SU-DHL-6 (cell line): ENCODE data around the gene NKAIN1.

Experiments used
- H2AFZ ChIP-seq: fragments of 200-600 bp; sonication (generic); 2 replicates; pipeline ENCODE4 v1.6.1; 2014; ENCODE audit warnings: low read depth, mild to moderate bottlenecking, moderate library complexity, mixed read lengths, antibody characterized with exemption, low read length; ENCODE audit not compliant: severe bottlenecking
- H3F3A ChIP-seq: fragments of 200-600 bp; shearing (Covaris generic); 2 replicates; pipeline ENCODE4 v1.6.0; 2016; ENCODE audit warnings: antibody characterized with exemption, mild to moderate bottlenecking; ENCODE audit not compliant: insufficient read depth
- H3K27ac ChIP-seq: fragments of 200-600 bp; sonication (generic); 2 replicates; pipeline ENCODE4 v1.5.1; 2016; ENCODE audit warnings: low read depth, mild to moderate bottlenecking, low read length, moderate library complexity, mixed read lengths
- H3K27me3 ChIP-seq: fragments of 200-600 bp; sonication (generic), shearing (Covaris generic); 2 replicates; pipeline ENCODE4 v1.6.0; 2014; ENCODE audit warnings: mild to moderate bottlenecking, low read length
- H3K36me3 ChIP-seq: fragments of 200-600 bp; sonication (generic); 2 replicates; pipeline ENCODE4 v1.6.1; 2014; ENCODE audit warnings: mild to moderate bottlenecking, low read length, mixed read lengths
- H3K4me2 ChIP-seq: fragments of 300-600, 200-600 bp; shearing (Covaris generic), sonication (generic); 2 replicates; pipeline ENCODE4 v1.6.0; 2014; ENCODE audit warnings: low read length, low read depth, mild to moderate bottlenecking; ENCODE audit not compliant: poor library complexity, severe bottlenecking
- H3K4me3 ChIP-seq: fragments of 200-600 bp; sonication (generic); 2 replicates; pipeline ENCODE4 v1.5.1; 2014; ENCODE audit warnings: antibody characterized with exemption, low read length, mild to moderate bottlenecking, mixed read lengths; ENCODE audit not compliant: insufficient read depth, poor library complexity, severe bottlenecking
- H3K79me2 ChIP-seq: fragments of 200-600 bp; sonication (generic); 2 replicates; pipeline ENCODE4 v1.6.1; 2014; ENCODE audit warnings: mild to moderate bottlenecking, low read length, moderate library complexity; ENCODE audit not compliant: insufficient read depth
- H3K9ac ChIP-seq: fragments of 200-600 bp; sonication (generic); 2 replicates; pipeline ENCODE4 v1.7.0; 2014; ENCODE audit warnings: mild to moderate bottlenecking, low read length
- H3K9me2 ChIP-seq: fragments of 200-600 bp; sonication (generic); replicated peaks from 2 replicates; pipeline ENCODE4 v1.6.1; 2014; ENCODE audit warnings: low read length; ENCODE audit not compliant: insufficient read depth
- H3K9me3 ChIP-seq: fragments of 200-600 bp; sonication (generic); 2 replicates; pipeline ENCODE4 v1.6.1; 2014; ENCODE audit warnings: low read length, mixed read lengths; ENCODE audit not compliant: insufficient read depth
- H4K20me1 ChIP-seq: fragments of 200-600 bp; sonication (generic); 2 replicates; pipeline ENCODE4 v1.6.1; 2014; ENCODE audit warnings: low read depth, mild to moderate bottlenecking, antibody characterized with exemption, low read length, moderate library complexity, mixed read lengths
- EZH2phosphoT487 ChIP-seq: fragments of 200-600 bp; sonication (generic), shearing (Covaris generic); conservative IDR thresholded peaks from 2 replicates; pipeline ENCODE4 v1.6.1; 2018; ENCODE audit warnings: mild to moderate bottlenecking, antibody characterized with exemption, low read length, moderate library complexity, mixed read lengths
- TF ChIP-seq, protein P1 (sequence below): fragments of 200-600 bp; sonication (generic); IDR thresholded peaks from one replicate; pipeline ENCODE4 v1.5.1; 2017; ENCODE audit warnings: antibody characterized with exemption, mild to moderate bottlenecking, low read length, moderate library complexity; ENCODE audit not compliant: insufficient read depth, poor library complexity, severe bottlenecking

NKAIN1 gene

DNA sequence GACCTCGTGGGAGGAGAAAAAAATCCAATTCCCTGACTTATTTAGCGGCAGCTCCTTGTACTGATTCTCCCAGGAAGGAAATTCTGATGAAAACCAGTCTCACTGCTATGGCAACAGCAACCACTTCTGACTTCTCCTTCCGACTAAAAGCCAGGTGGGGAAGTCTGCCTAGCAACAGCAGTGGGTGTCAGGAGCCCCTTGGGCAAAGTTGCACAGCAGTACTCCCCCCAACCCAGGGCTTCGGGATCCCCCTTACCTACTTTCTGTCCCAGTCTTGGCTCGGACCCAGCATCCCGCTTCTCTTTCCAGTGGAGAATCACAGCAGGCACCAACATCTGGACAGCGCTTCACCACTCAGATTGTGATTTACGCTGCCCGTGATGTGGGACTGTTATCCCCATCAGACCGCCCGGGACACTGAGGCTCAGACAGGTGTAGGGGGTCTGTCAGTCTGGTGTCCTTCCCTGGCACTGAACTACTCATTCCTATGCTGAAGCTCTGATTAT, 24.6 kb downstream of the NKAIN1 start:
- H3K4me3 ChIP-seq = no peak overlapping the region
- no peaks in the 10 kb centered on the region for H3K9me2 ChIP-seq
- H2AFZ ChIP-seq = no peak overlapping the region
- no peaks in the 10 kb centered on the region for H3K36me3 ChIP-seq
- TF ChIP-seq, protein P1, sequence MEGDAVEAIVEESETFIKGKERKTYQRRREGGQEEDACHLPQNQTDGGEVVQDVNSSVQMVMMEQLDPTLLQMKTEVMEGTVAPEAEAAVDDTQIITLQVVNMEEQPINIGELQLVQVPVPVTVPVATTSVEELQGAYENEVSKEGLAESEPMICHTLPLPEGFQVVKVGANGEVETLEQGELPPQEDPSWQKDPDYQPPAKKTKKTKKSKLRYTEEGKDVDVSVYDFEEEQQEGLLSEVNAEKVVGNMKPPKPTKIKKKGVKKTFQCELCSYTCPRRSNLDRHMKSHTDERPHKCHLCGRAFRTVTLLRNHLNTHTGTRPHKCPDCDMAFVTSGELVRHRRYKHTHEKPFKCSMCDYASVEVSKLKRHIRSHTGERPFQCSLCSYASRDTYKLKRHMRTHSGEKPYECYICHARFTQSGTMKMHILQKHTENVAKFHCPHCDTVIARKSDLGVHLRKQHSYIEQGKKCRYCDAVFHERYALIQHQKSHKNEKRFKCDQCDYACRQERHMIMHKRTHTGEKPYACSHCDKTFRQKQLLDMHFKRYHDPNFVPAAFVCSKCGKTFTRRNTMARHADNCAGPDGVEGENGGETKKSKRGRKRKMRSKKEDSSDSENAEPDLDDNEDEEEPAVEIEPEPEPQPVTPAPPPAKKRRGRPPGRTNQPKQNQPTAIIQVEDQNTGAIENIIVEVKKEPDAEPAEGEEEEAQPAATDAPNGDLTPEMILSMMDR = no peak
- TF ChIP-seq EZH2phosphoT487 = no peak
- H3F3A ChIP-seq = no peaks in the 10 kb centered on the region
- H4K20me1 ChIP-seq = no peaks in the 10 kb centered on the region
- no peak overlapping the region for H3K27ac ChIP-seq
- no peak overlapping the region for H3K9ac ChIP-seq
- no peaks in the 10 kb centered on the region for H3K79me2 ChIP-seq
- H3K9me3 ChIP-seq = no peaks in the 10 kb centered on the region
- no peaks in the 10 kb centered on the region for H3K27me3 ChIP-seq
- H3K4me2 ChIP-seq = no peak overlapping the region

DNA sequence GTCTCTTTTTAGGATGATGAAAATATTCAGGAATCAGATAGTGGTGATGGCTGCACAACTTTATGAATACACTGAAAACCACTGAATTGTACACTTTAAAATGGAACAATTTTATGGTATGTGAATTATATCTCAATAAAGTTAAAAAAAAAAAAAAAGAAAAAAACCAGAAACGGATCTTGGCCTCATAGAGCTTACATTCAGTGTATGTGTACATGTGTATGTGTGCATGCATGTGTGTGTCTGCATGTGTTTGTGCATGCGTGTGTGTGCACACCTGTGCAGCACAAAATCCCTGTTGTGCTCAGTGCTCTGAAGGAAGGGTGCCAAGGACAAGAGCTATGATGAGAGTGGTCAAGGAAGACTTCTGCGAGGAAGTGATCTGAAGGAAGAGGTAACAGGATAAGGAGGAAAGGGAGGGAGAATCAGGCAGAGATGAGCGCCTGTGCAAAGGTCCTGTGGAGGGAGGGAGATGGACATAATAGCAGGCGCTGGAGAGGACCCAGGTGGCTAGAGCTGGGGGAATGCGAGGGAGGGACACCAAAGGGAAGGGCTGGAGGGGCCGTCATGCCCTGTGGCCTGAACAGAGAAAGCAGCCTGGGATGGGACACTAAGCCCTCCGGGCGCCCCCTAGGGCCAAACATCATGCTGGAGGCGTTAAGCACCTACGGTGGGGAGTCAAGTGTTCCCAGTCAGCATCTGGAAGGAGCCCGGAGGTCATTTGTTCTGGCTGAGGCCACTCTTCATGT, 25.2 kb downstream of the NKAIN1 start:
- H3K4me2 ChIP-seq = no peak overlapping the region
- no peak overlapping the region for H3K27ac ChIP-seq
- TF ChIP-seq EZH2phosphoT487 = no peak
- TF ChIP-seq, protein P1 = no peak
- no peaks in the 10 kb centered on the region for H4K20me1 ChIP-seq
- H3K9ac ChIP-seq = no peak overlapping the region
- no peaks in the 10 kb centered on the region for H3K79me2 ChIP-seq
- no peaks in the 10 kb centered on the region for H3F3A ChIP-seq
- H3K36me3 ChIP-seq = no peaks in the 10 kb centered on the region
- H3K9me3 ChIP-seq = no peaks in the 10 kb centered on the region
- no peaks in the 10 kb centered on the region for H3K9me2 ChIP-seq
- H3K4me3 ChIP-seq = no peak overlapping the region
- H3K27me3 ChIP-seq = no peaks in the 10 kb centered on the region
- H2AFZ ChIP-seq = no peak overlapping the region

DNA sequence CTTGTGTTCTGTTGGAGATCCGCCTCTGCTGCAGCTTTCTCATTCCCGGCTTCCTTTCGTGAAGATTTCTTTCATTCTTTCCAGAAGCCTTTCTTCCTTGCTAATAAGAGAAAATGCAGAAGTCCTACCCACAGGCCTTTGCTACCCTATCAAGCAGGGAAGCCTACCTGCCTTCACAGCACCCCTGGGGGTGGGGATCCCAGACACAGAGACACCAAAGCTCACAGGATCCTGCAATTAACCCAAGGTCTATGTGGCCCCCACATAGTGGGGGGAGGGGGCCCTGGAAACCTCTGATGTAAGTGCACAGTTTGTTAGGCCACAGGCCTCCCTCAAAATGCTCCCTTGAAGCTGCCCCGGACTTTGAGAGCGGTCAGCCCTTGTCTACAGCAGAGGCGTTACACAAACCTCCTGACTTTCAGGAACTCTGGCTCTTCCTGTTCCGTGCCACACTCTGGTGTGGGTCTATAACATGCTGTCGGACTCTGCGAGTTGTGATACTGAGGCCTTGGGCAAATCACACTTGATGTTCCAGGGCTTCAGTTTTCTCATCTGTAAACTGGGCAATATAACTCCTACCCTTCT, 31.2 kb downstream of the NKAIN1 start:
- Histone ChIP-seq H3K9me3 (no peaks in the 10 kb centered on the region), H3K4me2 (no peak overlapping the region), H3K27me3 (no peaks in the 10 kb centered on the region), H3K9me2 (no peaks in the 10 kb centered on the region), H3K27ac (no peak overlapping the region), H3K36me3 (no peaks in the 10 kb centered on the region), H3F3A (no peaks in the 10 kb centered on the region), H4K20me1 (no peaks in the 10 kb centered on the region), H3K4me3 (no peak overlapping the region), H3K79me2 (no peaks in the 10 kb centered on the region), H3K9ac (no peak overlapping the region), H2AFZ (no peak overlapping the region)
- TF ChIP-seq, protein P1 = no peak
- no peak for TF ChIP-seq EZH2phosphoT487
